ENCODE data around the gene PACS1. TPM values are rescaled to one million over a fixed set of nuclear protein-coding genes. Genes with fewer than 3 reads are reported as not detected.

Gene PACS1
- polyA plus RNA-seq, 1 donor (not counting 4 experiments of a cell fraction or from before 2014, with no cell fraction given), result 14.9 TPM

DNA sequence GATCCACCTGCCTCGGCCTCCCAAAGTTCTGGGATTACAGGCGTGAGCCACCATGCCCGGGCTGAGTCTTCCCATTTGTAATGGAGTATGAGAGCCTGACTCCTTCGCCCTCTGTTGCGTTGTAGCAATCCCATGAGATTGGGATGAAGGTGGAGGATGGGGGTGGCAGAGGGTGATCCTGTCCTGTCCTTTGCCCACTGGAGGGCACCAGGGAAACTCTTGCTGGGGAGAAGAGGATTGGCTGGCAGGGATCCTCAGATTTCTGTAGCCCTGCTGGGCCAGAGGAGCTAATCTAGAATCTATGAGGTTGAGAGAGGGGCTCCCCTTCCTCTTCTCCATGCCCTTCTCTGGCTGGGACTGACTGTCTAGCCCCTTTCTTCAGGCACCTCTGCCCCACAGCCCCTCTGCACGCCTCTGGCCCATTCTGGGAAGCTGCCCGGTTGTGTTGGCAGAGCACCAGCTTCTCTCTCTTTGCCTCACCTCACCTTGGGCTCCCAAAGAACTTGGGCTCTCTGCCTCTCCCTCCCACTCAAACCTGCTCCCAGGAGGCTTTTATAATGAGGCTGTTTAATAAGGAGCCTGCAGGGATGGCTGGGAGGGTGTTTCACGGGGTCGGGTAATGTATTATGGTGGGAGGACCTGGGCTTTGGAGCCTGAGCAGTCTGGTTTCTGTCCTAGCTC lies 34.3 kb upstream of the PACS1 start:
- DNase-seq (ENCODE audit: low read depth, low spot score) (no peak), FAIRE-seq (no peak)
- no peak overlapping the region for H3K4me3 ChIP-seq (ENCODE audit: control insufficient read depth in 2 of 3, extremely low read depth in 1 of 3, insufficient read depth in 2 of 3, low read depth in 1 of 3, low read length in 3 of 3)
- H3K9me1 ChIP-seq (ENCODE audit: control insufficient read depth, extremely low read depth, insufficient read depth, low read length), result no peaks in the 10 kb centered on the region
- dilution Hi-C loops (cut with MboI; ENCODE audit: extremely low pct_ligation_motif_present, low sequenced_read_pairs), result no loop called here
- H2AFZ ChIP-seq (ENCODE audit: control insufficient read depth, low read length), result no peak overlapping the region
- no peak overlapping the region for H3K9ac ChIP-seq (ENCODE audit: control insufficient read depth, extremely low read depth, insufficient read depth, low read length)
- no peak overlapping the region for H3K27ac ChIP-seq (ENCODE audit: control insufficient read depth, insufficient read depth, low read length)
- TF ChIP-seq, protein P1, sequence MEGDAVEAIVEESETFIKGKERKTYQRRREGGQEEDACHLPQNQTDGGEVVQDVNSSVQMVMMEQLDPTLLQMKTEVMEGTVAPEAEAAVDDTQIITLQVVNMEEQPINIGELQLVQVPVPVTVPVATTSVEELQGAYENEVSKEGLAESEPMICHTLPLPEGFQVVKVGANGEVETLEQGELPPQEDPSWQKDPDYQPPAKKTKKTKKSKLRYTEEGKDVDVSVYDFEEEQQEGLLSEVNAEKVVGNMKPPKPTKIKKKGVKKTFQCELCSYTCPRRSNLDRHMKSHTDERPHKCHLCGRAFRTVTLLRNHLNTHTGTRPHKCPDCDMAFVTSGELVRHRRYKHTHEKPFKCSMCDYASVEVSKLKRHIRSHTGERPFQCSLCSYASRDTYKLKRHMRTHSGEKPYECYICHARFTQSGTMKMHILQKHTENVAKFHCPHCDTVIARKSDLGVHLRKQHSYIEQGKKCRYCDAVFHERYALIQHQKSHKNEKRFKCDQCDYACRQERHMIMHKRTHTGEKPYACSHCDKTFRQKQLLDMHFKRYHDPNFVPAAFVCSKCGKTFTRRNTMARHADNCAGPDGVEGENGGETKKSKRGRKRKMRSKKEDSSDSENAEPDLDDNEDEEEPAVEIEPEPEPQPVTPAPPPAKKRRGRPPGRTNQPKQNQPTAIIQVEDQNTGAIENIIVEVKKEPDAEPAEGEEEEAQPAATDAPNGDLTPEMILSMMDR (optimal IDR thresholded peaks at IDR 0.05 in 1 of 3, IDR thresholded peaks at IDR 0.05 in 1 of 3, conservative IDR thresholded peaks at IDR 0.05 in 1 of 3; ENCODE audit: extremely low read depth in 1 of 3, insufficient read depth in 2 of 3, low read length in 3 of 3), result no peak
- TF ChIP-seq EZH2 (IDR thresholded peaks at IDR 0.05; ENCODE audit: low read length), result no peak
- H4K20me1 ChIP-seq (ENCODE audit: control insufficient read depth, extremely low read depth, insufficient read depth, low read length), result no peaks in the 10 kb centered on the region
- H3K27me3 ChIP-seq (ENCODE audit: control insufficient read depth, extremely low read depth, insufficient read depth, low read length), result peaks cover 6% of the 10 kb centered on the region
- H3K4me1 ChIP-seq (ENCODE audit: control insufficient read depth, extremely low read depth, insufficient read depth, low read length), result no peaks in the 10 kb centered on the region
- no peaks in the 10 kb centered on the region for H3K36me3 ChIP-seq (ENCODE audit: control insufficient read depth in 2 of 2, extremely low read depth in 1 of 2, insufficient read depth in 2 of 2, low read length in 2 of 2)
- no peaks in the 10 kb centered on the region for H3K79me2 ChIP-seq (ENCODE audit: control insufficient read depth, insufficient read depth, low read length)
- no peaks in the 10 kb centered on the region for H3K9me3 ChIP-seq (ENCODE audit: control insufficient read depth, low read depth, low read length)
- no peak overlapping the region for H3K4me2 ChIP-seq (ENCODE audit: control insufficient read depth, extremely low read depth, insufficient read depth, low read depth, low read length)

- H3K9ac ChIP-seq (ENCODE audit: control insufficient read depth, extremely low read depth, insufficient read depth, low read length), result no peak overlapping the region
- H4K20me1 ChIP-seq (ENCODE audit: control insufficient read depth, extremely low read depth, insufficient read depth, low read length), result no peaks in the 10 kb centered on the region
- FAIRE-seq (no peak), DNase-seq (ENCODE audit: low read depth, low spot score) (no peak)
- H3K27me3 ChIP-seq (ENCODE audit: control insufficient read depth, extremely low read depth, insufficient read depth, low read length), result peaks cover 6% of the 10 kb centered on the region
- dilution Hi-C loops (cut with MboI; ENCODE audit: extremely low pct_ligation_motif_present, low sequenced_read_pairs), result no loop called here
- TF ChIP-seq, protein P1 (optimal IDR thresholded peaks at IDR 0.05 in 1 of 3, IDR thresholded peaks at IDR 0.05 in 1 of 3, conservative IDR thresholded peaks at IDR 0.05 in 1 of 3; ENCODE audit: extremely low read depth in 1 of 3, insufficient read depth in 2 of 3, low read length in 3 of 3), result no peak
- TF ChIP-seq EZH2 (IDR thresholded peaks at IDR 0.05; ENCODE audit: low read length), result no peak
- H3K9me3 ChIP-seq (ENCODE audit: control insufficient read depth, low read depth, low read length), result no peaks in the 10 kb centered on the region
- no peaks in the 10 kb centered on the region for H3K36me3 ChIP-seq (ENCODE audit: control insufficient read depth in 2 of 2, extremely low read depth in 1 of 2, insufficient read depth in 2 of 2, low read length in 2 of 2)
- H3K4me1 ChIP-seq (ENCODE audit: control insufficient read depth, extremely low read depth, insufficient read depth, low read length), result no peaks in the 10 kb centered on the region
- no peaks in the 10 kb centered on the region for H3K79me2 ChIP-seq (ENCODE audit: control insufficient read depth, insufficient read depth, low read length)
- H2AFZ ChIP-seq (ENCODE audit: control insufficient read depth, low read length), result no peak overlapping the region
- H3K9me1 ChIP-seq (ENCODE audit: control insufficient read depth, extremely low read depth, insufficient read depth, low read length), result no peaks in the 10 kb centered on the region
- no peak overlapping the region for H3K27ac ChIP-seq (ENCODE audit: control insufficient read depth, insufficient read depth, low read length)
- H3K4me3 ChIP-seq (ENCODE audit: control insufficient read depth in 2 of 3, extremely low read depth in 1 of 3, insufficient read depth in 2 of 3, low read depth in 1 of 3, low read length in 3 of 3), result no peak overlapping the region
- no peak overlapping the region for H3K4me2 ChIP-seq (ENCODE audit: control insufficient read depth, extremely low read depth, insufficient read depth, low read depth, low read length)
Observed at GRCh38 chr11:66036334-66036710, 33.8 kb upstream of the PACS1 start.
